ENCODE measurements around the gene MVB12B. TPM values are rescaled to one million over a fixed set of nuclear protein-coding genes. Genes with fewer than 3 reads are reported as not detected.

MVB12B gene
- total RNA-seq, 1 donor: 9.4 TPM

DNA sequence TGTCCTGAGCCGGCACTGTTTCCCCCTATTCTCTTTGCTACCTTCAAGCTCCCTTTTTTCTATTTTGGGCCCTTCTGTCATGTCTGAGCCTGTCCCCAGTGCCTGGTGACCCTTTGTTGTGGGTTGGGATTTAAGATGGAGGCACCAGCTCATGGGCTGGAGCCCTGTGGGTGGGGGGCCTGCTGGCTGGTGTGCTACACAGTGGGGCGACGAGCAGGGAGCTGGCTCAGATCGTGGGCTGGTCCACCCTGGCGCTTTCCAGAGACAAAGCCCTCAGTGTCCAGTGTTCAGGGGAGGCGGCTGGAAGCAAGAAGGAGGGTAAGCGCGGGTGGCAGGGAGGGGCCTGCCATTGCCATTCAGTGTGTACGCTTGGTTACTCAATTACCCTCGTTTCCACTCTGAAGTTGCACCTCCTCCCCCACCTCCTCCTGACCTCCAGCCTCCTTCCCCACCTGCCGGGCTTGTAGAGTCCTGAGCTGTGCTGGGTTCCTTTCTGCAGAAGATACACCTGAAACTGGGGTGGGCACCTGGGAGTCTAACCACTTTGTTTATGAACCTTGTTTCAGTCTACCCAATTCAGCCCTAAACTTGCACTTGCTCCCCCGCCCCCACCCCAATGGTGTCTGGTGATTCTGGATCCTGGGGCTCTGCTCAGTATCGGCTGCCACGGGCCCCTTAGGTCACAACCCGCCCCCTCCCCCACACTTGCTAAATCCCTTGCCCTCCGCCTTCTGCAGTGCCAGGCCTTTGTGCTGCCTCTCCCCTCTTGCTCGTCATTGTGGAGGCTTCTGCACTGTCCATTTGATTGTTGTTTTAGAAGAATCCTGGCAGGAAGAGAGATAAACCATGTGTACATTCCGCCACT lies 49.9 kb downstream of the MVB12B start:
- Histone ChIP-seq H3K9me3 (ENCODE audit: low read depth, low read length) (no peaks in the 10 kb centered on the region), H3K27me3 (ENCODE audit: insufficient read depth, low read length) (no peaks in the 10 kb centered on the region), H3K4me3 (ENCODE audit: low read length) (no peak overlapping the region), H3K4me1 (ENCODE audit: insufficient read depth, low read length) (peaks cover 29% of the 10 kb centered on the region)

DNA sequence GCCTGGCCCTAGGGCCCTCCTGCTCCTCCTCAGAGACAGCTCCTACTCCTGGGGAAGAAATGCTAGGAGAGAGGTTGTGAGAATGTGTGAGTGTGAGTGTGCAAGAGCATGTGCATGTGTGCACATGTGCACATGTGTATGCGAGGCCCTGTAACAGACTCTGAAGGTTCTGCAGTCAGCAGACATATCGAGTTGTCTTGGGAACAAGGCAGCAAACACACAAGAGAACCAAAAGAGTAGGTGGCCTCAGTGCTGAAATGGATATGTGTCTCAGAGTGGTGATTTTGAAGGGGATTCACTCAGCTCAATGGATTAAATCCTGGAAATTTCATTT lies 50.5 kb downstream of the MVB12B start:
- no peaks in the 10 kb centered on the region for H3K9me3 ChIP-seq (ENCODE audit: low read depth, low read length)
- no peaks in the 10 kb centered on the region for H3K27me3 ChIP-seq (ENCODE audit: insufficient read depth, low read length)
- peaks cover 29% of the 10 kb centered on the region for H3K4me1 ChIP-seq (ENCODE audit: insufficient read depth, low read length)
- no peak overlapping the region for H3K4me3 ChIP-seq (ENCODE audit: low read length)

DNA sequence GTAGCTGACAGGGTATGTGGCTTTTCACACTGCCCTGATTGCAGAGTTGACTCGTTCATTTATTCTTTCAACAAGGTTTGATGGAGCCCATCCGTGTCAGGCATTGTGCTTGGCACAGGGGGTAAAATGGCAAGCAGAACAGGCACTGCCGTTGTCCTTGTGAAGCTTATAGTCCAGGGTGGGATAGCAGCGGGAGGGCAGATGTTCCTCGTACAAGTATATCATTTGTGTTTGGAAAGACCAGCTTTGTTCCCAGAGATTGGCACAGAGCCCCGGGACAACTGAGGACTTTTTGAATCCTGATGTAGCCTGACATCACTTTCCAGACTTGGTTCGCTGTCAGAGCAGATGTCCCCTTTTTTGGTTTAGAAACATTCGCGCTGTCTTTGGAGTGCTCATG lies 50.9 kb downstream of the MVB12B start:
- no peaks in the 10 kb centered on the region for H3K9me3 ChIP-seq (ENCODE audit: low read depth, low read length)
- H3K4me1 ChIP-seq (ENCODE audit: insufficient read depth, low read length): peaks cover 25% of the 10 kb centered on the region
- H3K4me3 ChIP-seq (ENCODE audit: low read length): no peak overlapping the region
- no peaks in the 10 kb centered on the region for H3K27me3 ChIP-seq (ENCODE audit: insufficient read depth, low read length)

DNA sequence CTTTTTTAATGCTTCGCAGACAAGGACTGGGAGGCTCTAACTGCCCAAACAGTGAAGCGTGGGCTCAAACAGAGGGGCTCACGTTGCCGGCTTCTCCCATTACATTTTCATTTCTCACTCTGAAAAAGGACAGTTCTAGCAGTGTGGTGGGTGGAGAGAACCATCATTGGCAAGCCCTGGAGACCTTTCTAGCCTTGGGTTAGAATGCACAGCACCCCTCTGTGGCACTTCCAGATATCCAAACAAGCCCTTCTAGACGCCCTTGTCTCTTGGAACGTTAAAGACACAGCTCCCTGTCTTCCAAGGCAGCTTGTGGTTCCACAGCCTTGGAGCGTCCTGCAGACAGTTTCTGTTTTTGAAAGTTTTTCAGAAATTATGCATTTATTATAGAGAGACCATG lies 52.1 kb downstream of the MVB12B start:
- no peaks in the 10 kb centered on the region for H3K9me3 ChIP-seq (ENCODE audit: low read depth, low read length)

DNA sequence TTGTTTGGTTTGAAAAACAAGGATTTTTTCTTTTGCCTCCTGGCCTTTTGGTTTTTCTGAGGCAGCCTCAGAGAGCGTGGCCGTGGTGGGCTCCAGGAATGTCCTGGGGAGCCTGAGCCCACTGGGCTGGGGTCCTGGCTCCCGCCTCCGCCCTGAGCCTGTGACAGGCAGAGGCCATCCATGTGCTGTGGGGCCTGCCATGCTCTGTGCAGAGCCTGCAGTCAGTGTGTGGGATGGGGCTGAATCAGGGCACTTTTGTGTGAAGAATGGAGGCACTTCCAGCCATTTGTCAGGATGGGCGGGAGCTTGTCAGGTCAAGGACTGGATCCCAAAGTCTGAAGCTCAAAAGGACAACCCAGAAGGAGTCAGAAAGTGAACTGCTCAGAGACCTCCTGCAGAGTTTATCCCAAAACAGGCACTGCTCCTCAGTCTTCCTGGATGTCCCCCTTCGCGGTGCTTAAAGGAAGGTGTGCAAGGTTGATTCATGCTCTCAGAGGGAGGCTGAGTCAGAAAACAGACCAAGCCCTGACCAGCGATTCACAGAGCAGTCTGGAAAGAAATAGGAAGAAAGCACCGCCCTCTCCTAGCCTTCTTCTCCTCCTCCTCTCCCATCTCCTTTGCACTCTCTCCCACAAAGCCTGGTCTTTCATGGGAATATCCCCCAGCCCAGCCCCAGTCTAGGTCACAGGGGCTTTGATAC lies 53.2 kb downstream of the MVB12B start:
- Histone ChIP-seq H3K9me3 (ENCODE audit: low read depth, low read length) (no peaks in the 10 kb centered on the region), H3K27me3 (ENCODE audit: insufficient read depth, low read length) (no peaks in the 10 kb centered on the region), H3K4me1 (ENCODE audit: insufficient read depth, low read length) (peaks cover 29% of the 10 kb centered on the region), H3K4me3 (ENCODE audit: low read length) (no peak overlapping the region)

More for the DNA sequence above, 52.1 kb downstream of the MVB12B start:
- Histone ChIP-seq H3K4me1 (ENCODE audit: insufficient read depth, low read length) (peaks cover 26% of the 10 kb centered on the region), H3K4me3 (ENCODE audit: low read length) (no peak overlapping the region), H3K27me3 (ENCODE audit: insufficient read depth, low read length) (no peaks in the 10 kb centered on the region)

DNA sequence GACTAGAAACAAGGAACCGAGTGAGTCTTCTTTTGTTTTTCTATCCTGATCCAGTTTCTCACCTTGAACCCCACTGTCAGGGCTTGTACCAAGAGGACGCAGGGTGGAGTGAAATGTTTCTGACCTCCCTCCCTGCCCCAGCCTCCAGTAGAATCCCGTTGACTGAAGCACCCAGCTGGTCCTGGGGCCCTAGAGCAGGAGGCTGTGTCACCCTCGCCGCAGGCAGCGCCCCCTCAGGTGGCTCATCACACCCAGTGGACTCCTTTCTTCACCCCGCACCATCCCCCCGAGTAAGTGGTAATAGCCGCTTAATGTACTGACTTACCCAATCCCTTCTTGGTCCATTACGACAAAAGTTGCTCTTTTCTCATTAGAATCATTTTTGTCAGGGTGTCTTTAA lies 53.8 kb downstream of the MVB12B start:
- peaks cover 25% of the 10 kb centered on the region for H3K4me1 ChIP-seq (ENCODE audit: insufficient read depth, low read length)
- no peaks in the 10 kb centered on the region for H3K27me3 ChIP-seq (ENCODE audit: insufficient read depth, low read length)
- H3K4me3 ChIP-seq (ENCODE audit: low read length): no peak overlapping the region
- H3K9me3 ChIP-seq (ENCODE audit: low read depth, low read length): no peaks in the 10 kb centered on the region

DNA sequence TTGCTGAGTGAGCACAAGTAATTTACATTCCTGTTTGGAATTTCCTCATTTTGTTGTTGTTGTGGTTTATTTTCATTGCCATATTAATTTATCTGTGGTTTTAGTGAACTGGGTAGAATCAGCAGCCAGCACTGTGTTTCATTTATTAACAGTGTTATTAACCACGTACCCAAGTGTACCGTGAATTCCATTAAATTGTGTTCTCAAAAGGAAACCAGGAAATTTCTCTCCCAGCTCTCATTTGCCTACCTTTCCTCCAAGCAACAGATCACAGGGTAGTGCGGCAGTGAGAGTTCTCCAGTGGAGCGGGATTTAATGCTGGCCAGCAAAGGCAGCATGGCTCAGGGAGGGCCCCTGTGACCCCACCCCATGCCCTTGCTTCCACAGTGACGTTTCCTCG lies 54.6 kb downstream of the MVB12B start:
- no peak overlapping the region for H3K4me3 ChIP-seq (ENCODE audit: low read length)
- no peaks in the 10 kb centered on the region for H3K27me3 ChIP-seq (ENCODE audit: insufficient read depth, low read length)
- H3K4me1 ChIP-seq (ENCODE audit: insufficient read depth, low read length): peaks cover 17% of the 10 kb centered on the region
- H3K9me3 ChIP-seq (ENCODE audit: low read depth, low read length): no peaks in the 10 kb centered on the region

DNA sequence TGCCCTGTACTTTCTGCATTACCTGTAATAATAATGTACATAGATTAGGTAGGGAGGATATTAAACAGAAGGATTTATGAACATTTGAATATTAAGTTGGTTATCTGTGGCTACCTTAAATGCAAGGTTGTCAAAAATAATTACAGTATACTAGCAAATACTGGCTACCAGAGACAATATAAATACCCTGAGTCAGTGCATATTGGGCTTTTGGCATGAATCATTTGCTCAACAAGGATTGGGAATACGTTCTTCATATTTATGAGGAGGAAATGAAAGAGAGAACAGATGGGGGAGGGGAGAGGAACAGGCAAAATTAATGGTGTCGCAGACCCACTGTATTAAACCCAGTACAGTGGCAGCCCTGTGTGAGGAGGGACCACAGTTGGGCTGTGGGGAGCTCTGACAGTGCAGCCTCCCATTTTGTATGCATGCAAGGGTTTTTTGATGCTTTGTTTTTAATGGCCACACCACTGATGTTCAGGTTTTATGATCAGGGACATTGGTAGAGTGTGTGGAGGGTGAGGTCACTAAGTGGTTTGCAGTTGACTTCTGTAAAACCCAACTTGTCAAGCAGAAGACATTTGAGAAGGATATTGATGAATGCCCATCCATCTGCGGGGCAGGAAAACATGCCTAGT lies 56.9 kb downstream of the MVB12B start:
- Histone ChIP-seq H3K9me3 (ENCODE audit: low read depth, low read length) (no peaks in the 10 kb centered on the region), H3K4me3 (ENCODE audit: low read length) (no peak overlapping the region), H3K27me3 (ENCODE audit: insufficient read depth, low read length) (no peaks in the 10 kb centered on the region), H3K4me1 (ENCODE audit: insufficient read depth, low read length) (peaks cover 12% of the 10 kb centered on the region)

DNA sequence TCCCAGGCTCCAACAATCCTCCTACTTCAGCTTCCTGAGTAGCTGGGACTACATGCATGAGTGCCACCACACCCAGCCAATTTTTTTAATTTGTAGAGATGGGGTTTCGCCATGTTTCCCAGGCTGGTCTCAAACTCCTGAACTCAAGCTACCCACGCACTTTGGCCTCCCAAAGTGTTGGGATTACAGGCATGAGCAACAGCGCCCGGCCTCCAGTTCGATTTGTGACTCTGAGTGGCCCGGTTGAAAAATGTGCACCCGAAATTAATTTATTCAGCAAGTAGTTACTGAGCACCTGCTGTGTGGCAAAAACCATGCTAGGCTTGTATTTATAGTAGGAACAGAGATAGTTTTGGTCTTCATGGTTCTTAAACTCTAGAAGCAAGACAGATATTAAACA lies 58.3 kb downstream of the MVB12B start:
- Histone ChIP-seq H3K27me3 (ENCODE audit: insufficient read depth, low read length) (no peaks in the 10 kb centered on the region), H3K4me1 (ENCODE audit: insufficient read depth, low read length) (peaks cover 26% of the 10 kb centered on the region), H3K4me3 (ENCODE audit: low read length) (no peak overlapping the region), H3K9me3 (ENCODE audit: low read depth, low read length) (no peaks in the 10 kb centered on the region)

DNA sequence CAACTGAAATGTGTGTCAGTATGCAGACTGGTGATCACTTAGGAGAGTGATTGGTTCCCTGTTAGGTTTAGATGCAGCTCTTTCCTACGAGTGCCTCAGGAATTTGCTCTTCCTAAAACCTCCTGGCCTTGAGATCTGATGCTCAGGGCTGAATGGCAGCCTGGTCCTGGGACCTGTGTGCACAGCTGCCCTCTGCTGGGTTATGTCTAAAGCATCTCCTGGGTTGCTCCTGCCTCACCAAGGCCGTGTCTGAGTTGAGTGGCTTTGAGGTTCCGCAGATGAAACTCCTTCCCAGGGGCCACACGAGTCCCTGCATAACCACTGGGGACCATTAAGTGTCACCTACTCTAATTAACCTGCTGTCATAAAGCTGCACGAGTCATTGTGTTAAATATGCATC lies 59.5 kb downstream of the MVB12B start:
- no peaks in the 10 kb centered on the region for H3K27me3 ChIP-seq (ENCODE audit: insufficient read depth, low read length)
- no peaks in the 10 kb centered on the region for H3K9me3 ChIP-seq (ENCODE audit: low read depth, low read length)
- H3K4me3 ChIP-seq (ENCODE audit: low read length): no peak overlapping the region
- peaks cover 37% of the 10 kb centered on the region for H3K4me1 ChIP-seq (ENCODE audit: insufficient read depth, low read length)

DNA sequence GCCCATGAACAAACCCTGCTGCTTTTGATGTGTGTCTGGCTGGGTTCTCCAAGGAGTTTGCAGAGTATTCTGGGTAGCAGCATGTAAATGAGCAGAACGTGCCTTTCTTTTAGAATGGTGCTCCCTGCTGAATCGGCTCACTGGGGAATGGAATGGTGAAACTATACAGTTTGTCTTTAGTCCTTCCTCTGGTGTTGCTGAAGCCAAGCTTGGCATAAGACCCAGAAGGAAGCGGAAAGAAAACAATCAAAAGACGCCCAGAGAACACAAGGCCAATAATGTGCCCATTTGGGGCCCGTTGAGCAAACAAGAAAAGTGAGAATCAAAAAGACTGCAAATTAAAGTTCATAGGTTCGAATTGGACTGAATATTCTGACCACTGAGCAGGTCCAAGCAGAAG lies 60.1 kb downstream of the MVB12B start:
- Histone ChIP-seq H3K4me1 (ENCODE audit: insufficient read depth, low read length) (peaks cover 44% of the 10 kb centered on the region), H3K9me3 (ENCODE audit: low read depth, low read length) (no peaks in the 10 kb centered on the region), H3K27me3 (ENCODE audit: insufficient read depth, low read length) (no peaks in the 10 kb centered on the region), H3K4me3 (ENCODE audit: low read length) (no peak overlapping the region)

DNA sequence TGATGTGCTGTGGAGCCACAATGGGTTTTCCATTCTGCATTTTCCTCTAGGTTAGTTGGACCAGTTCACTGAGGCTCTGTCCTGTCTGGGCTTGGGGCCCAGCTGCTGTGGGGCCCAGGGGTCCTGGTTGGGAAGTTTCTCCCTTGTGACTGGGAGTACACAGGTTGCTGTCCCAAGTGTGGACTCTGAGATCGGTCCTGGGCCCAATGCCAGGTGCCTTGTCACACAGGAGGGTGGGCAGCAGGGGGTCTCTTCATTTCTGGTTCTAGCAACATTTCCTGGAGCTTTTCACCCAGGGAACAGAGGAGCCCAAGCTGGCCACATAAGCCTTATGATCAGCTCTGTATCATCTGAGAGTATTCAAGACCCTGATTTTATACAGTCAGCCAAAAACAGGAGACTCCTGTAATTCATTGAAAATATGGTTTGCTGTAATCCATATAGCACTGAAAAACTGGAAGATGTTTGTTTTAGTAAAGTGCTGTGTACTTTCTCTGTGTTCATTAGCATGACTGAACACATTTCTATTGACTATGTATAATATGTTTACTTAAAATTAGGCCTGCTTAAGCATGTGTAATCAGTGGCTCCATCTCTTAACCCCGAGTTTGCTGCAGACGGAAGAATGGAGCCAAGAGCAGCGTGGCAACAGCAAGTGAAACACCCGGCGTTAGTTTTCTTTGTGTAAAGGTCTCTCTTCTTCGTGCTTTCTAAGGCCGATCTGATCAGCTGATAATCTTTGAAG lies 62.5 kb downstream of the MVB12B start:
- H3K9me3 ChIP-seq (ENCODE audit: low read depth, low read length): no peaks in the 10 kb centered on the region
- no peak overlapping the region for H3K4me3 ChIP-seq (ENCODE audit: low read length)
- H3K4me1 ChIP-seq (ENCODE audit: insufficient read depth, low read length): peaks cover 33% of the 10 kb centered on the region
- no peaks in the 10 kb centered on the region for H3K27me3 ChIP-seq (ENCODE audit: insufficient read depth, low read length)

DNA sequence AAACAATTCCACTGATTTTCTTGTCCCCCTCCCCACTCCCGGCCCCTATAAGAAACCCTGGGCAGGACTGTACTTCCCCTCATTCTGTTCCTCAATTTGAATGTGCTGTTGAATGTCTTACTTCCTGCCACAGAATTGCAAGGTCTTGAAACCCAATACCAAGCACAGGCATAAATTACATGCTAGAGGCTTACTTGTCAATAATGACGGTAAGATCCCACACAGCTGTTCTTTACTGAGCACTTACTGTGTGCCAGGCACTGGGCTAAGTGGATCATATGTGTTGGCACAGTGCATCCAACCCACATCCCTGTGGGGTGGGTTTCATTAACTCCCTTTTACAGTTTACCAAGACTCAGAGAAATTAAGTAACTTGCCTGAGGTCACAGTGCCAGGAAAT lies 63.4 kb downstream of the MVB12B start:
- Histone ChIP-seq H3K27me3 (ENCODE audit: insufficient read depth, low read length) (no peaks in the 10 kb centered on the region), H3K4me3 (ENCODE audit: low read length) (no peak overlapping the region), H3K4me1 (ENCODE audit: insufficient read depth, low read length) (peaks cover 34% of the 10 kb centered on the region), H3K9me3 (ENCODE audit: low read depth, low read length) (no peaks in the 10 kb centered on the region)

DNA sequence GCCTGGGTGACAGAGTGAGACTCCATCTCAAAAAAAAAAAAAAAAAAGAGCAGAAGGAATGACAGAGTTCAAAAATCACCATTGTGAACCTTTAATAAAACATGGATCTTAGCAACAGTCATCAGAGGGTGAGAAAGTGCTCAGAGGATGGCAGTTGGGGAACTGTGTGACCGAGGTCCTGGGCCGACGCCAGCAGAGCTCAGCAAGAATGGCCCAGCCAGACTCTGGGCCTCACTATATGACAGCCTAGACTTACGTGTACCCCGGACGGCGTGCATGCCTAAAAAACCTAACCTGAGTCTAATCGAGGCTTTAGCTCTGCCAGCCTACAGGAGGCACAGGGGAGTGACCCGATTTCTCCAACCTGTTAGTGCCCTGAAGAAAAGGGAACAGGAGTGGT lies 64.3 kb downstream of the MVB12B start:
- H3K9me3 ChIP-seq (ENCODE audit: low read depth, low read length): no peaks in the 10 kb centered on the region
- H3K4me1 ChIP-seq (ENCODE audit: insufficient read depth, low read length): peaks cover 39% of the 10 kb centered on the region
- H3K4me3 ChIP-seq (ENCODE audit: low read length): no peak overlapping the region
- no peaks in the 10 kb centered on the region for H3K27me3 ChIP-seq (ENCODE audit: insufficient read depth, low read length)
